ENCODE measurements around the gene PDRG1. TPM values are rescaled to one million over a fixed set of nuclear protein-coding genes. Genes with fewer than 3 reads are reported as not detected.

Gene PDRG1
- polyA plus RNA-seq, 2 of the 4 experiments (the other 2 are of a cell fraction): 20.7 to 25.2 TPM

- Histone ChIP-seq H3K4me2 (no peak overlapping the region), H3K9me3 (no peaks in the 10 kb centered on the region), H3K4me1 (no peaks in the 10 kb centered on the region), H3K4me3 (no peak overlapping the region), H3K27ac (no peak overlapping the region)
- 84% methylated on average over 10 of the region's 11 CpGs for WGBS (ENCODE audit: missing lambda C conversion rate)
- POLR2A ChIA-PET: no interaction called here
- DNase-seq (ENCODE audit: low read depth in 1 of 2, low spot score in 1 of 2) (no peak), ATAC-seq (no peak; a peak in 1 of 6 replicates), FAIRE-seq (no peak)
- CTCF ChIA-PET: interaction anchor here (0.6 to 1.5 kb wide), 4 partner anchors 32 to 754 kb away, joined by 3 to 5 read pairs (median 4); no protein-coding TSS in a partner anchor
- no peak for TF ChIP-seq NFE2L2 (conservative IDR thresholded peaks at IDR 0.05; ENCODE audit: low read length)
- no peak for TF ChIP-seq FOSB (CRISPR knock-in tag; IDR thresholded peaks at IDR 0.05)
- TF ChIP-seq ATOH8 (CRISPR knock-in tag; IDR thresholded peaks at IDR 0.05; ENCODE audit: low read depth): no peak
- no peak for TF ChIP-seq RARB (CRISPR knock-in tag; IDR thresholded peaks at IDR 0.05)
- TF ChIP-seq SMC3 (IDR thresholded peaks at IDR 0.05): no peak
- TF ChIP-seq RNF2 (IDR thresholded peaks at IDR 0.05; ENCODE audit: borderline replicate concordance, low read depth): no peak
- TF ChIP-seq MAX (IDR thresholded peaks at IDR 0.05): no peak
- TF ChIP-seq CTCF (IDR thresholded peaks at IDR 0.05): no peak
- TF ChIP-seq SREBF2 (IDR thresholded peaks at IDR 0.05): no peak
- no peak for TF ChIP-seq RFX5 (IDR thresholded peaks at IDR 0.05)
- no peak for TF ChIP-seq FOXS1 (CRISPR knock-in tag; IDR thresholded peaks at IDR 0.05)
- no peak for TF ChIP-seq MAFK (IDR thresholded peaks at IDR 0.05; ENCODE audit: partially characterized antibody)
Observed at GRCh38 chr20:31920275-31920855, 31.5 kb downstream of the PDRG1 start.

GRCh38 chr20:31919410-31920155, 32.3 kb downstream of the PDRG1 start:
- CTCF ChIA-PET: interaction anchor here (0.6 to 1.5 kb wide), 8 partner anchors 16 to 755 kb away, joined by 3 to 5 read pairs (median 3); partner anchors contain the start of gene PDRG1
- DNase-seq (ENCODE audit: low read depth in 1 of 2, low spot score in 1 of 2) (no peak), FAIRE-seq (no peak), ATAC-seq (no peak)
- Histone ChIP-seq H3K4me3 (no peak overlapping the region), H3K4me1 (no peaks in the 10 kb centered on the region), H3K9me3 (no peaks in the 10 kb centered on the region), H3K4me2 (no peak overlapping the region), H3K27ac (no peak overlapping the region)
- 49% methylated on average over 6 of the region's 6 CpGs for WGBS (ENCODE audit: missing lambda C conversion rate)
- POLR2A ChIA-PET: no interaction called here
- TF ChIP-seq CHD4 (IDR thresholded peaks at IDR 0.05; ENCODE audit: borderline replicate concordance): no peak
- TF ChIP-seq HOXB13 (CRISPR knock-in tag; IDR thresholded peaks at IDR 0.05; ENCODE audit: low read depth): no peak
- TF ChIP-seq RFX5 (IDR thresholded peaks at IDR 0.05): no peak
- no peak for TF ChIP-seq FOSB (CRISPR knock-in tag; IDR thresholded peaks at IDR 0.05)

GRCh38 chr20:31918466-31919105, 33.3 kb downstream of the PDRG1 start:
- DNase-seq (ENCODE audit: low read depth in 1 of 2, low spot score in 1 of 2) (no peak), ATAC-seq (peak in 1 of 2 experiments; percentile 18; a peak in 1 of 6 replicates), FAIRE-seq (no peak)
- H3K4me2 ChIP-seq: no peak overlapping the region
- no peaks in the 10 kb centered on the region for H3K9me3 ChIP-seq
- ChIA-PET POLR2A (no interaction called here), CTCF (interaction anchor here (0.6 to 1.5 kb wide), 7 partner anchors 17 to 117 kb away, joined by 3 to 5 read pairs (median 3); partner anchors contain the start of gene PDRG1)
- no peaks in the 10 kb centered on the region for H3K4me1 ChIP-seq
- H3K27ac ChIP-seq: no peak overlapping the region
- no peak overlapping the region for H3K4me3 ChIP-seq
- 37% methylated on average over 7 of the region's 7 CpGs for whole genome bisulfite sequencing (ENCODE audit: missing lambda C conversion rate)
- TF ChIP-seq USF2 (IDR thresholded peaks at IDR 0.05) (no peak), BCL3 (IDR thresholded peaks at IDR 0.05) (no peak), RCOR1 (IDR thresholded peaks at IDR 0.05; ENCODE audit: low read depth, low read length) (no peak), HOXB13 (CRISPR knock-in tag; IDR thresholded peaks at IDR 0.05; ENCODE audit: low read depth) (no peak), E2F6 (IDR thresholded peaks at IDR 0.05; ENCODE audit: borderline replicate concordance, low read depth) (no peak), FOSL2 (IDR thresholded peaks at IDR 0.05) (no peak), FOSL2 (CRISPR knock-in tag; IDR thresholded peaks at IDR 0.05) (no peak), BHLHE40 (IDR thresholded peaks at IDR 0.05; ENCODE audit: low read depth, low read length) (no peak), NFE2L2 (conservative IDR thresholded peaks at IDR 0.05; ENCODE audit: low read length) (no peak), HDAC2 (IDR thresholded peaks at IDR 0.05) (no peak), NPAS2 (CRISPR knock-in tag; IDR thresholded peaks at IDR 0.05; ENCODE audit: borderline replicate concordance) (no peak), CEBPB (IDR thresholded peaks at IDR 0.05) (no peak)
